ENCODE measurements around the gene C19orf47.

C19orf47 gene

GRCh38 chr19:40326201-40326600 is 22.0 kb downstream of the C19orf47 start:
- Histone ChIP-seq H3K27ac (ENCODE audit: poor library complexity, severe bottlenecking) (no peak overlapping the region), H3K4me1 (ENCODE audit: insufficient read depth, poor library complexity, severe bottlenecking) (no peaks in the 10 kb centered on the region), H3K4me3 (ENCODE audit: severe bottlenecking) (no peak overlapping the region), H3K27me3 (ENCODE audit: insufficient read depth, poor library complexity, severe bottlenecking) (no peaks in the 10 kb centered on the region), H3K36me3 (ENCODE audit: low read depth) (peaks cover 57% of the 10 kb centered on the region), H3K9me3 (ENCODE audit: severe bottlenecking) (no peaks in the 10 kb centered on the region)
- no peak for TF ChIP-seq CTCF (IDR thresholded peaks at IDR 0.05; ENCODE audit: poor library complexity, severe bottlenecking)
- no peak for ATAC-seq (ENCODE audit: low read depth)
- no peak for DNase-seq (ENCODE audit: low spot score)

GRCh38 chr19:40323705-40324104 is 24.5 kb downstream of the C19orf47 start:
- Histone ChIP-seq H3K4me1 (ENCODE audit: insufficient read depth, poor library complexity, severe bottlenecking) (no peaks in the 10 kb centered on the region), H3K27ac (ENCODE audit: poor library complexity, severe bottlenecking) (no peak overlapping the region), H3K4me3 (ENCODE audit: severe bottlenecking) (no peak overlapping the region), H3K27me3 (ENCODE audit: insufficient read depth, poor library complexity, severe bottlenecking) (no peaks in the 10 kb centered on the region), H3K9me3 (ENCODE audit: severe bottlenecking) (no peaks in the 10 kb centered on the region), H3K36me3 (ENCODE audit: low read depth) (peaks cover 44% of the 10 kb centered on the region)
- no peak for TF ChIP-seq CTCF (IDR thresholded peaks at IDR 0.05; ENCODE audit: poor library complexity, severe bottlenecking)
- DNase-seq (ENCODE audit: low spot score) (no peak), ATAC-seq (ENCODE audit: low read depth) (no peak)

GRCh38 chr19:40322951-40323615 is 25.1 kb downstream of the C19orf47 start:
- no peaks in the 10 kb centered on the region for H3K4me1 ChIP-seq (ENCODE audit: insufficient read depth, poor library complexity, severe bottlenecking)
- no peak for ATAC-seq (ENCODE audit: low read depth)
- H3K27me3 ChIP-seq (ENCODE audit: insufficient read depth, poor library complexity, severe bottlenecking) = no peaks in the 10 kb centered on the region
- H3K4me3 ChIP-seq (ENCODE audit: severe bottlenecking) = no peak overlapping the region
- DNase-seq (ENCODE audit: low spot score) = no peak
- no peaks in the 10 kb centered on the region for H3K9me3 ChIP-seq (ENCODE audit: severe bottlenecking)
- no peak overlapping the region for H3K27ac ChIP-seq (ENCODE audit: poor library complexity, severe bottlenecking)
- TF ChIP-seq CTCF (IDR thresholded peaks at IDR 0.05; ENCODE audit: poor library complexity, severe bottlenecking) = no peak
- H3K36me3 ChIP-seq (ENCODE audit: low read depth) = peaks cover 49% of the 10 kb centered on the region

GRCh38 chr19:40322271-40322610 is 26.0 kb downstream of the C19orf47 start:
- peaks cover 49% of the 10 kb centered on the region for H3K36me3 ChIP-seq (ENCODE audit: low read depth)
- no peaks in the 10 kb centered on the region for H3K4me1 ChIP-seq (ENCODE audit: insufficient read depth, poor library complexity, severe bottlenecking)
- no peaks in the 10 kb centered on the region for H3K27me3 ChIP-seq (ENCODE audit: insufficient read depth, poor library complexity, severe bottlenecking)
- no peaks in the 10 kb centered on the region for H3K9me3 ChIP-seq (ENCODE audit: severe bottlenecking)
- no peak overlapping the region for H3K27ac ChIP-seq (ENCODE audit: poor library complexity, severe bottlenecking)
- ATAC-seq (ENCODE audit: low read depth) (no peak), DNase-seq (ENCODE audit: low spot score) (no peak)
- TF ChIP-seq CTCF (IDR thresholded peaks at IDR 0.05; ENCODE audit: poor library complexity, severe bottlenecking) = no peak
- no peak overlapping the region for H3K4me3 ChIP-seq (ENCODE audit: severe bottlenecking)

- no peak overlapping the region for H3K4me3 ChIP-seq (ENCODE audit: severe bottlenecking)
- no peaks in the 10 kb centered on the region for H3K27me3 ChIP-seq (ENCODE audit: insufficient read depth, poor library complexity, severe bottlenecking)
- no peaks in the 10 kb centered on the region for H3K4me1 ChIP-seq (ENCODE audit: insufficient read depth, poor library complexity, severe bottlenecking)
- ATAC-seq (ENCODE audit: low read depth) (no peak), DNase-seq (ENCODE audit: low spot score) (no peak)
- TF ChIP-seq CTCF (IDR thresholded peaks at IDR 0.05; ENCODE audit: poor library complexity, severe bottlenecking) = no peak
- peaks cover 49% of the 10 kb centered on the region for H3K36me3 ChIP-seq (ENCODE audit: low read depth)
- H3K9me3 ChIP-seq (ENCODE audit: severe bottlenecking) = no peaks in the 10 kb centered on the region
- no peak overlapping the region for H3K27ac ChIP-seq (ENCODE audit: poor library complexity, severe bottlenecking)
Observed at GRCh38 chr19:40321566-40322270, 26.5 kb downstream of the C19orf47 start.
